PC-9 (cell line): Measurements from ENCODE around the gene ETNK2. TPM values are rescaled to one million over a fixed set of nuclear protein-coding genes. Genes with fewer than 3 reads are reported as not detected.
"Not testable (repeated sequence)": the region's sequence is repeated elsewhere in the genome, so short reads cannot be mapped to it uniquely, and the experiment has no call there.

Source experiments
- BruUV-seq: library from RNA; stranded (reverse); fragments of 400-500 nt; replicated peaks from 2 replicates; lab custom pipeline; 2021; lab: Mats Ljungman, UMichigan
- CTCF ChIA-PET: fragments of 300-600 bp; sonication (Branson Sonifier 250); formaldehyde crosslinking; loops from one replicate; lab custom pipeline; 2022; ENCODE audit warnings: antibody characterized with exemption; lab: Charles Lee
- POLR2A ChIA-PET: fragments of 300-600 bp; sonication (Branson Sonifier 250); formaldehyde crosslinking; loops from one replicate; lab custom pipeline; 2022; ENCODE audit warnings: antibody characterized with exemption; ENCODE audit not compliant: unreplicated experiment; lab: Charles Lee
- DNase-seq, 2 experiments: peaks; one replicate each; pipeline versions ENCODE4 v3.0.0 to v3.0.0-alpha.2; 2015 to 2022; ENCODE audit warnings: mixed read lengths in 1 of 2
- H2AFZ ChIP-seq: fragments of 200-600 bp; sonication (generic); 2 replicates; pipeline ENCODE4 v1.8.1; 2017; ENCODE audit warnings: antibody characterized with exemption
- H3F3A ChIP-seq: fragments of 200-600 bp; sonication (generic); 2 replicates; pipeline ENCODE4 v1.8.1; 2017; ENCODE audit warnings: antibody characterized with exemption, mild to moderate bottlenecking, low read depth; ENCODE audit not compliant: insufficient read depth
- H3K27ac ChIP-seq: fragments of 200-600 bp; sonication (generic); 2 replicates; pipeline ENCODE4 v1.6.1; 2016; ENCODE audit warnings: mixed run types
- H3K27me3 ChIP-seq: fragments of 200-600 bp; sonication (generic); 2 replicates; pipeline ENCODE4 v1.6.1; 2016; ENCODE audit warnings: low read depth, mixed run types; ENCODE audit not compliant: insufficient read depth
- H3K36me3 ChIP-seq: fragments of 200-600 bp; sonication (generic); 2 replicates; pipeline ENCODE4 v1.6.1; 2016; ENCODE audit warnings: low read depth, mixed run types
- H3K4me1 ChIP-seq: fragments of 200-600 bp; sonication (generic); replicated peaks from 2 replicates; pipeline ENCODE4 v1.6.1; 2016; ENCODE audit warnings: mixed run types; ENCODE audit not compliant: insufficient read depth
- H3K4me2 ChIP-seq: fragments of 200-600 bp; sonication (generic); 2 replicates; pipeline ENCODE4 v1.6.1; 2017; ENCODE audit warnings: mixed run types
- H3K4me3 ChIP-seq: fragments of 200-600 bp; sonication (generic); 2 replicates; pipeline ENCODE4 v1.6.1; 2016; ENCODE audit warnings: mixed run types
- H3K79me2 ChIP-seq: fragments of 200-600 bp; sonication (generic); 2 replicates; pipeline ENCODE4 v1.6.1; 2017; ENCODE audit warnings: low read depth, mixed run types
- H3K9me2 ChIP-seq: fragments of 200-600 bp; sonication (generic); 2 replicates; pipeline ENCODE4 v1.8.1; 2017; ENCODE audit warnings: mild to moderate bottlenecking; ENCODE audit not compliant: insufficient read depth
- H3K9me3 ChIP-seq: fragments of 200-600 bp; sonication (generic); 2 replicates; pipeline ENCODE4 v1.8.1; 2016; ENCODE audit warnings: low read depth; ENCODE audit not compliant: insufficient read depth
- H4K20me1 ChIP-seq: fragments of 200-600 bp; sonication (generic); 2 replicates; pipeline ENCODE4 v1.8.1; 2017; ENCODE audit not compliant: insufficient read depth
- EZH2 ChIP-seq: fragments of 200-600 bp; sonication (generic); IDR thresholded peaks from 2 replicates; pipeline ENCODE4 v1.8.0; 2017; ENCODE audit warnings: antibody characterized with exemption, low read depth
- intact Hi-C: fragments of 100-400 bp; cut with micrococcal nuclease; formaldehyde crosslinking; loops from one replicate; pipeline ENCODE4 v1.10.0; 2022; ENCODE audit not compliant: unreplicated experiment
- total RNA-seq: library from RNA; stranded (reverse); gene quantifications from 2 replicates; pipeline ENCODE4 v1.2.3, GENCODE V29; 2021
- TF ChIP-seq, protein P1 (sequence below): fragments of 200-600 bp; sonication (generic); conservative IDR thresholded peaks from 2 replicates; pipeline ENCODE4 v1.6.1; 2017; ENCODE audit warnings: mixed run types, antibody characterized with exemption, mild to moderate bottlenecking, moderate library complexity

Gene ETNK2
- total RNA-seq, 1 experiment from 2014 or later, result 16.3 TPM

DNA sequence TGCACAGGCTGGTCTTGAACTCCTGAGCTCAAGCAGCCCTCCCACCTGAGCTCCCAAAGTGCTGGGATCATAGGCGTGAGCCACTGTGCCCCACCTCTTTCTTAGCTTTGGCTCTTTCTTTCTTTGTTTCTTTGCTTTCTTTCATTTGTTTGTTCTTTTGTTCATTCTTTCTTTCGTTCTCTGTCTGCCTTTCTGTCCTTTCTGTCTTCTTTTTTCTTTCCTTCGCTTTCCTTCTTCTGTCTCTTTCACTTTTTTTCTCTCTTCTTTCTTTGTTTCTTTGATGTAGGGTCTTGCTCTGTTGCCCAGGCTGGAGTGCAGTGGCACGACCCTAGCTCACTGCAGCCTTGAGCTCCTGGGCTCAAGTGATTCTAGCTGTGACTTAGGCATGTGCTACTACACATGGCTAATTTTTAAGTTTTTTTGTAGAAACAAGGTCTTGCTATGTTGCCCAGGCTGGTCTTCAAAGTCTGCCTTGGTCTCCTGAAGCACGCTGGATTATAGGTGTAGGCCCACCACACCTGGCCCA, 60.0 kb downstream of the ETNK2 start:
- Histone ChIP-seq H3K79me2 (peaks cover 100% of the 10 kb centered on the region), H3K27me3 (no peaks in the 10 kb centered on the region), H4K20me1 (peaks cover 35% of the 10 kb centered on the region), H3K4me2 (no peak overlapping the region), H3K9me2 (no peaks in the 10 kb centered on the region), H3K4me3 (no peak overlapping the region), H3K27ac (peak overlapping the region; percentile 24; the same call in 1 of the 2 replicates), H3K9me3 (no peaks in the 10 kb centered on the region), H2AFZ (no peak overlapping the region), H3K4me1 (peaks cover 9% of the 10 kb centered on the region), H3F3A (peaks cover 29% of the 10 kb centered on the region; the same call in 1 of the 2 replicates), H3K36me3 (peaks cover 5% of the 10 kb centered on the region; the same call in 1 of the 2 replicates)
- POLR2A ChIA-PET, result no interaction called here
- DNase-seq, result no peak
- no peak for TF ChIP-seq EZH2
- TF ChIP-seq, protein P1, sequence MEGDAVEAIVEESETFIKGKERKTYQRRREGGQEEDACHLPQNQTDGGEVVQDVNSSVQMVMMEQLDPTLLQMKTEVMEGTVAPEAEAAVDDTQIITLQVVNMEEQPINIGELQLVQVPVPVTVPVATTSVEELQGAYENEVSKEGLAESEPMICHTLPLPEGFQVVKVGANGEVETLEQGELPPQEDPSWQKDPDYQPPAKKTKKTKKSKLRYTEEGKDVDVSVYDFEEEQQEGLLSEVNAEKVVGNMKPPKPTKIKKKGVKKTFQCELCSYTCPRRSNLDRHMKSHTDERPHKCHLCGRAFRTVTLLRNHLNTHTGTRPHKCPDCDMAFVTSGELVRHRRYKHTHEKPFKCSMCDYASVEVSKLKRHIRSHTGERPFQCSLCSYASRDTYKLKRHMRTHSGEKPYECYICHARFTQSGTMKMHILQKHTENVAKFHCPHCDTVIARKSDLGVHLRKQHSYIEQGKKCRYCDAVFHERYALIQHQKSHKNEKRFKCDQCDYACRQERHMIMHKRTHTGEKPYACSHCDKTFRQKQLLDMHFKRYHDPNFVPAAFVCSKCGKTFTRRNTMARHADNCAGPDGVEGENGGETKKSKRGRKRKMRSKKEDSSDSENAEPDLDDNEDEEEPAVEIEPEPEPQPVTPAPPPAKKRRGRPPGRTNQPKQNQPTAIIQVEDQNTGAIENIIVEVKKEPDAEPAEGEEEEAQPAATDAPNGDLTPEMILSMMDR, result no peak
- intact Hi-C loops, result no loop called here
- CTCF ChIA-PET, result no interaction called here
- BruUV-seq, result no TSS peak

DNA sequence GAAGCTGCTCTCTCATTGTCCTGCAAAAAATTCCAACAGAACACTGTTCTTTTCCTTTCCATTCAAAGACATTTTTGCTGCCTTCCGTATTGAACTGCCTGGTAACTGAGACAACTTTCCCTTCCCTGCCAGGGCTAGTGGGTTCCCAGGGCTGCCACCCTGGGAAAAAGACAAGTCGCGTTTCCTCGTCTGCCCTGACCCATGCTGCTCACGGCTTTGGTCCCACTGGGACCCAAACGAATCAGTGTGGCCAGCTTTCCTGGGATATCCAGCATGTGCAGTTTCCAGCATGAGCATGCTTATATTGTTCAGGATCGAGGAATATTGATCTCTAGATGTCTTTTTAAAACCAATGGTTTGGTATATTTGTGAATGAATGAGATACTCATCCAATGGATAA, 60.8 kb downstream of the ETNK2 start:
- no peak for DNase-seq
- BruUV-seq, result no TSS peak
- no peaks in the 10 kb centered on the region for H3K9me2 ChIP-seq
- peak overlapping the region; percentile 24; the same call in 1 of the 2 replicates for H3K27ac ChIP-seq
- peaks cover 32% of the 10 kb centered on the region for H4K20me1 ChIP-seq
- H2AFZ ChIP-seq, result no peak overlapping the region
- ChIA-PET POLR2A (no interaction called here), CTCF (interaction anchor here (0.6 kb wide), 1 partner anchor 24 kb away, joined by 16 read pairs; no protein-coding TSS in a partner anchor)
- H3K79me2 ChIP-seq, result peaks cover 100% of the 10 kb centered on the region
- H3K36me3 ChIP-seq, result peaks cover 5% of the 10 kb centered on the region; the same call in 1 of the 2 replicates
- no peak for TF ChIP-seq EZH2
- TF ChIP-seq, protein P1, result no peak
- no peaks in the 10 kb centered on the region for H3K9me3 ChIP-seq
- peaks cover 24% of the 10 kb centered on the region; the same call in 1 of the 2 replicates for H3F3A ChIP-seq
- no peak overlapping the region for H3K4me2 ChIP-seq
- intact Hi-C loops, result no loop called here
- no peak overlapping the region for H3K4me3 ChIP-seq
- H3K27me3 ChIP-seq, result no peaks in the 10 kb centered on the region
- peaks cover 4% of the 10 kb centered on the region; the same call in 1 of the 2 replicates for H3K4me1 ChIP-seq

DNA sequence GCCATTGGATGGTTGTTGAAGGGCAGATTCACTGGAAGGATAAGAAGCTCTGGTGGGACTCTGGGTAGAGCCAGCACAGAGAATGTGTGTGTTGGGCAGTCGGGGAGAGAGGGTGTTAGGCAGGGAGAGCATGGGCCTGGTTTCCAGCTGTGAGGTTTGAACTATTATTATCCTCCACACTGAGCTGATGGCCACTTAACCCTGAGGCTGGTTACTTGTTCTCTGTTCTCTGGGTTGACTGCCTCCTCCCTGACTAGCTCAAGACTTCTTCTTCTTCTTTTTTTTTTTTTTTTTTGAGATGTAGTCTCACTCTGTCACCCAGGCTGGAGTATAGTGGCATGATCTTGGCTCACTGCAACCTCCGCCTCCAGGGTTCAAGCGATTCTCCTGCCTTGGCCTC, 61.7 kb downstream of the ETNK2 start:
- intact Hi-C loops, H3K9me3 ChIP-seq, H3K36me3 ChIP-seq, H3K27me3 ChIP-seq, H3K9me2 ChIP-seq, H2AFZ ChIP-seq, H3K4me1 ChIP-seq, DNase-seq, BruUV-seq, H3K4me3 ChIP-seq, POLR2A ChIA-PET, H3K27ac ChIP-seq, H3K4me2 ChIP-seq: not testable (repeated sequence)
- Histone ChIP-seq H3K79me2 (peaks cover 100% of the 10 kb centered on the region), H4K20me1 (peaks cover 34% of the 10 kb centered on the region), H3F3A (peaks cover 26% of the 10 kb centered on the region; the same call in 1 of the 2 replicates)
- CTCF ChIA-PET, result interaction anchor here (0.5 kb wide), 1 partner anchor 8 kb away, joined by 3 read pairs; no protein-coding TSS in a partner anchor
